GM12873 (cell line): ENCODE data around the gene MADD.

ENCODE experiments used
- TF ChIP-seq, protein P1 (sequence below): IDR thresholded peaks from 2 replicates; pipeline ENCODE4 v1.5.1; 2012; ENCODE audit warnings: low read depth, mild to moderate bottlenecking, moderate library complexity, low read length, control low read depth; ENCODE audit not compliant: insufficient read depth; ENCODE audit errors: missing control alignments

MADD gene

DNA sequence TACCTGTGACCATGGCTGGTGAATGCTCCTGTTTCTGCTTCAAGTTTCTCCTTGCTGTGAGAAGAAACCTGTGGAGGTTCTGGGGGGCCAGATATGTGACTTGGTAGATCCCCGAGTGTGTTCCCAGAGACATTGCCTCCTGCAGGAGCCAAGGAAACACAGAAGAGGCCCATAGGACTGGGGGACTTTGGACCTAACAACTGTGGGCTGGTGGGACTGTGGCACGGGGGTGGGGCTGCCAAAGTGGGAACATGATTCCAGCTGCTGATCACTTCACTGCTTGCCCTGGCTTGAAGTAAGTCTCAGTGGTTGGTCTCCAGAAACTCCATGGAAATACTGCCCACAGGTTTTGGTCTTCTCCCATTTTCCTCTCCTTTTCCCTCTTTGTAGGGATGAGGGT is 16.3 kb upstream of the MADD start:
- TF ChIP-seq, protein P1, sequence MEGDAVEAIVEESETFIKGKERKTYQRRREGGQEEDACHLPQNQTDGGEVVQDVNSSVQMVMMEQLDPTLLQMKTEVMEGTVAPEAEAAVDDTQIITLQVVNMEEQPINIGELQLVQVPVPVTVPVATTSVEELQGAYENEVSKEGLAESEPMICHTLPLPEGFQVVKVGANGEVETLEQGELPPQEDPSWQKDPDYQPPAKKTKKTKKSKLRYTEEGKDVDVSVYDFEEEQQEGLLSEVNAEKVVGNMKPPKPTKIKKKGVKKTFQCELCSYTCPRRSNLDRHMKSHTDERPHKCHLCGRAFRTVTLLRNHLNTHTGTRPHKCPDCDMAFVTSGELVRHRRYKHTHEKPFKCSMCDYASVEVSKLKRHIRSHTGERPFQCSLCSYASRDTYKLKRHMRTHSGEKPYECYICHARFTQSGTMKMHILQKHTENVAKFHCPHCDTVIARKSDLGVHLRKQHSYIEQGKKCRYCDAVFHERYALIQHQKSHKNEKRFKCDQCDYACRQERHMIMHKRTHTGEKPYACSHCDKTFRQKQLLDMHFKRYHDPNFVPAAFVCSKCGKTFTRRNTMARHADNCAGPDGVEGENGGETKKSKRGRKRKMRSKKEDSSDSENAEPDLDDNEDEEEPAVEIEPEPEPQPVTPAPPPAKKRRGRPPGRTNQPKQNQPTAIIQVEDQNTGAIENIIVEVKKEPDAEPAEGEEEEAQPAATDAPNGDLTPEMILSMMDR: no peak

DNA sequence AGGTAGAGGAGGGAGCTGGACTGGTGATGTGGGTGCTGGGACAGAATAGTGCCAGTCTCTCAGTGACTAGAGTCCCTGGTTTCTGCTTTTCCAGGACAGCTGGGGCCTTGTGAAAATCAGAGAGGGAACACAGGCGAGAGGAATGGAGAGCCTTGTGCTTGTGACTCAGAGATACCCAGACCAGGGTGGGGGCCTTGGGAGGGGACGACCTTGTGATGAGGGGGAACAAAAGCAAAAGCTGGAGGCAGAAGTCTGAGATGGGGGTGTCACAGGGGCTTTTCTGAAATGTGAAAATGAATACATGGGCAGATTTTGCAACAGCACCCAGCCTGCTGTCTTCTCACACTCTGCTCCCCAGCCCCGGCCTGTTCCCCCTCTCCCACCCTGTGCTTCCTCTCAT is 15.5 kb upstream of the MADD start:
- TF ChIP-seq, protein P1: no peak

DNA sequence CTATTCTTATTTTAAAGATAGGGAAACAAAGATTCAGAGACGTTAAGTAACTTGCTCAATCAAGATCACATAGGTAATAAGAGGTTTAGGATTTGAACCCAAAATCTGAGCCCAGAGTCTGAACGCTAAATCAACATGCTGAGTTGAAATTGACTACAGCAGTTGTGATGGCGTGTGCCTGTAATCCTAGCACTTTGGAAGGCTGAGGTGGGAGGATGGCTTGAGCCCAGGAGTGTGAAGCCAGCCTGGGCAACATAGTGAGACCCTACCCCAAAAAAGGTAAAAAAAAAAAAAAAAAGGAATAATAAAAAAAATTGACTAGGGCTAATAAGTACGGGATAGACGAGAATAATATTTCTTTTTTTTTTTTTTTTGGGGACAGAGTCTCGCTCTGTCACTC is 13.6 kb upstream of the MADD start:
- TF ChIP-seq, protein P1: no peak

DNA sequence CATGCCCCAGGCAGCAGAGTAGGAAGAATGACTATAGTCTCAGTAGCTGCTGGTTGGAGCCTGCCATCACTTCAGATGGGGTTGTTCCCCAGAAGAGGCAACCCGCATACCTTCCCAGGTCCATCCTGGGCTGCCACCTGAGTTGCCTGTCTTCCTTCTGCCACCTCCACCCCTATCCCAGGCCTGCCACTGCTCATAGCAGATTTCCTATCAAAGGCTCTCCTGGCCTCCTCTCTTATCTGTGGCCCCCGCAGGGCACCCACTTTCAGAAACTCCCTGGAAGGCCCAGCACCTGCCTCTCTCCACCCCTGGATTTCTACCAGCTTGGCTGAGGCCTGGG is 12.8 kb upstream of the MADD start:
- TF ChIP-seq, protein P1: no peak

DNA sequence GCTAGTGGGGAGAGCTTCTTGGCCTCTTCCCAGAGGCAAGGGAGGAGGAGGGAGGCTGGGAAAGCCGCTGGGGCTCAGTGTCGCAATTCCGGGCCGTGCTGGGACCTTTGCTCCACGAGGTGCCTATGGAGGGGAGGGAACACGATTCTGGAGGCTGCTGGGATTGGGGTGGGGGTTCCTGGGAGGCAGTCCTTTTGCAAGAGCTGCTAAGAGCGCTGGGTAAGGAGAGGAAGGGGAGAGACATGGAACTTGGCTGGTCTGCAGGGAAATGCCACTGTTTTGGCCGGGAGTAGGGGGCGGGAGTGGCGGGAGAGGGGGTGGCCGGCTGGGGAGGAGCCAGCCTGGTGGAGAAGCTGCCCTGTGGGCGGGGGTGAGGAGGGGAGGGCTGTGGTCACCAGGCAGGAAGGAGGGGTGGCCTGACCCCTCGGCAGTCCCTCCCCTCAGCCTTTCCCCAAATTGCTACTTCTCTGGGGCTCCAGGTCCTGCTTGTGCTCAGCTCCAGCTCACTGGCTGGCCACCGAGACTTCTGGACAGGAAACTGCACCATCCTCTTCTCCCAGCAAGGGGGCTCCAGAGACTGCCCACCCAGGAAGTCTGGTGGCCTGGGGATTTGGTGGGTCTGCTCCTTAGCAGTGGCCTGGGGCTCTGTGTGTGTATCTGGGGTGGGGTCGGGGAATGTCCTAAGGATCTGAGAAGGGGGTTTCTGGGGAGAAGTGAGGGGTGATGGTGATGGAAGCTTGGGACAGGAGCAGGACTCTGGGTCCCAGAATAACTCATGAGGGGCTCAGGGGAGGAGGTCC is 12.2 kb upstream of the MADD start, which contains the start of gene NR1H3:
Gene NR1H3 (plus strand): TSS at position 480 of the 800 bp plus-strand sequence. CDS start 1,221 bp downstream, outside the sequence.
- TF ChIP-seq, protein P1: peak; percentile 41

DNA sequence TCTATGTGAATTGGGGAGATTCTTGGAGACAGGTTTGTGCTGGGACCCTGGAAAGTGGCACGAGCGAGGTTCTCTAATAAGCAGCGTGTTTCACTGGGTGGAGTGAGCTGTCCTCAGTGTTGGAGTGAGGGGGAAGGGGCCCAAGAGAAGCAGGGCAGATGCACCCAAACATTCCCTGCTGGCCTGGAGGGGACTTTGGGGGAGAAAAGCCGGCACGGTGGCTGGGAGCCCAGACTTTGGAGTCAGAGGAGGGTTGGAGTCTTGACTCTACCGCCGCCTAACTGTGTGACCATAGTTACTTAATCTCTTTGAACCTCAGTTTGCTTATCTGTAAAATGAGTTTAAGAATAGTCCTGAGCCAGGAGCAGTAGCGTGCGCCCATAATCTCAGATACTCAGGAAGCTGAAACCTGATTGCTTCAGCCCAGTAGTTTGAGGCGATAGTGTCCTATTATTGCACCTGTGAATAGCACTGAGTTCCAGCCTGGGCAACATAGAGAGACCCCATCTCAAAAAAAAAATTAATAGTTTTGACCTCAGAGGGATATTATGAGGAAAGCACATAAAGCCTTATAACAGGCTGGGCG is 11.5 kb upstream of the MADD start:
- TF ChIP-seq, protein P1: no peak

DNA sequence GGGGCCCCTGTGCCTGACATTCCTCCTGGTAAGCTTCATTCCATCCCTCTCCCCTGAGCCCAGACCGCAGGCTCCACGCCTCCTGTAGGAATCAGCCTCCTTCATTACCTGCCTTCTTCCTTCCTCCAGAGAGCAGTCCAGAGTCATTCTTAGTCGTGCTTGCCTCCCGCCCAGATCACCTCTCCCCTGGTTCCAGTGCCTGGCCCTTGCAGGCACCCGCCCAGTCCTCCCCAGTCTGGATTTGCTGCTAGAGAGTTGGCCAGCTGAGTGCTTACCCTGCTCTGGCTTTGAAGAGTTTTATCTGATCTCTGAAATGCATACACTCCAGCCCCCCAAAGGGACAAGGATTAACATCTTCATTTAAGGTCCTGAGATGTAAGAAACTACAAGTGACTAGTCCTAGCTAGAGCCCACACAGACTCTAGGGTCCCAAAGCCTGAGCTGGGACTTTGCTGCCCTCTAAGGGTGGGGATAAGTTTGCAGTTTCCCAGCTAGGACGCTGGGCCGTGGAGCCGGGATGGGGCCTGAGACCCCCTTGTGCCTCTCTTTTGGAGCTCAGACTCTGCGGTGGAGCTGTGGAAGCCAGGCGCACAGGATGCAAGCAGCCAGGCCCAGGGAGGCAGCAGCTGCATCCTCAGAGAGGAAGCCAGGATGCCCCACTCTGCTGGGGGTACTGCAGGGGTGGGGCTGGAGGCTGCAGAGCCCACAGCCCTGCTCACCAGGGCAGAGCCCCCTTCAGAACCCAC is 10.5 kb upstream of the MADD start:
- TF ChIP-seq, protein P1: peak; percentile 70
